Epithelial cell of esophagus (primary cell): ENCODE results near the gene USP30.

ENCODE experiments used
- DNase-seq: peaks from one replicate; pipeline ENCODE4 v3.0.0; 2010; ENCODE audit warnings: low read depth
- H3K4me3 ChIP-seq: 2 replicates; pipeline ENCODE4 v1.5.1; 2011; ENCODE audit warnings: mild to moderate bottlenecking, low read length, control low read depth
- CTCF ChIP-seq: IDR thresholded peaks from 2 replicates; pipeline ENCODE4 v1.5.1; 2011; ENCODE audit warnings: low read depth, mild to moderate bottlenecking, low read length, control low read depth, inconsistent platforms; ENCODE audit not compliant: insufficient read depth; ENCODE audit errors: missing control alignments

The USP30 gene

GRCh38 chr12:109125791-109126190 is 73.4 kb downstream of the USP30 start:
- no peak overlapping the region for H3K4me3 ChIP-seq
- DNase-seq = no peak
- no peak for TF ChIP-seq CTCF

- TF ChIP-seq CTCF = no peak
- no peak overlapping the region for H3K4me3 ChIP-seq
- DNase-seq = no peak
Observed at GRCh38 chr12:109126784-109127183, 74.4 kb downstream of the USP30 start.

- DNase-seq = no peak
- no peak overlapping the region for H3K4me3 ChIP-seq
- no peak for TF ChIP-seq CTCF
Observed at GRCh38 chr12:109127533-109128242, 75.3 kb downstream of the USP30 start.

GRCh38 chr12:109130297-109131153 is 78.1 kb downstream of the USP30 start:
- no peak for TF ChIP-seq CTCF
- no peak for DNase-seq
- no peak overlapping the region for H3K4me3 ChIP-seq

GRCh38 chr12:109131154-109132050 is 79.0 kb downstream of the USP30 start:
- TF ChIP-seq CTCF = no peak

GRCh38 chr12:109134186-109134917 is 82.0 kb downstream of the USP30 start:
- peak; percentile 50 for TF ChIP-seq CTCF
- peak; percentile 3 for DNase-seq
- H3K4me3 ChIP-seq = no peak overlapping the region

More at GRCh38 chr12:109131154-109132050, 79.0 kb downstream of the USP30 start:
- no peak overlapping the region for H3K4me3 ChIP-seq
- no peak for DNase-seq
